RWPE2 (cell line): Measurements from ENCODE around the gene ZC3HAV1L.

Experiments
- ATAC-seq: fragments of 200-7000 bp; cut with Tn5 transposase; 3 replicates; pipeline ENCODE4 v1.9.1; 2021; ENCODE audit warnings: low read depth
- DNase-seq: peaks from one replicate; pipeline ENCODE4 v3.0.0-alpha.2; 2020; ENCODE audit warnings: low spot score
- H3K27ac ChIP-seq: fragments of 450-650 bp; 2 replicates; pipeline ENCODE4 v1.5.1; 2017; ENCODE audit warnings: mild to moderate bottlenecking; ENCODE audit not compliant: poor library complexity, severe bottlenecking
- H3K27me3 ChIP-seq: fragments of 250-450 bp; sonication (Bioruptor Pico); 2 replicates; pipeline ENCODE4 v1.5.1; 2021; ENCODE audit warnings: mild to moderate bottlenecking, moderate library complexity; ENCODE audit not compliant: insufficient read depth, poor library complexity, severe bottlenecking
- H3K36me3 ChIP-seq: fragments of 250-450 bp; sonication (Bioruptor Pico); 2 replicates; pipeline ENCODE4 v1.5.1; 2020; ENCODE audit warnings: low read depth, mild to moderate bottlenecking, moderate library complexity
- H3K4me1 ChIP-seq: fragments of 250-450 bp; sonication (Bioruptor Pico); 2 replicates; pipeline ENCODE4 v1.5.1; 2021; ENCODE audit warnings: mild to moderate bottlenecking, moderate library complexity; ENCODE audit not compliant: insufficient read depth, poor library complexity, severe bottlenecking
- H3K4me3 ChIP-seq: fragments of 250-450 bp; sonication (Bioruptor Pico); 2 replicates; pipeline ENCODE4 v1.5.1; 2021; ENCODE audit warnings: mild to moderate bottlenecking, moderate library complexity; ENCODE audit not compliant: severe bottlenecking
- H3K9me3 ChIP-seq: fragments of 250-450 bp; sonication (Bioruptor Pico); 2 replicates; pipeline ENCODE4 v1.5.1; 2021; ENCODE audit warnings: mild to moderate bottlenecking, moderate library complexity; ENCODE audit not compliant: severe bottlenecking
- TF ChIP-seq, protein P1 (sequence below): fragments of 450-650 bp; IDR thresholded peaks from one replicate; pipeline ENCODE4 v1.5.1; 2017; ENCODE audit warnings: mild to moderate bottlenecking, moderate library complexity; ENCODE audit not compliant: poor library complexity, severe bottlenecking

The ZC3HAV1L gene

DNA sequence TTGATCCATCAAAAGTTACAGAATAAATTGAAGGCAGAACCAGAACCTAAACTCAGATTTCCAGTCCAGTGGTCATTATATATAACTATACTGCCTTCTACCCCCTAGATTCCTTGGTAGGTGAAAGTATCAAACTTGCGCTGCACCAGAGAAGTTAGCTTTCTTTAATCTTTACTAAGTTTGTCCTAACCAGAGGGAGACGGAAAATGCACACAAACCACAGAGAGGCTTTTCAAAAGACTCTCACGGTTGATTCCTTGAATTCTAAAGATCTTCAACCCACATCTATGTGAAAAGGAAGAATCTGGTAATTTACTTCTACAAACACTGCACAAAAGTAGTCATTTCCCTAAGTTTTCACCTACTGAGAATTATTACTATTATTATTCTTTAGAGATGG, 36.4 kb downstream of the ZC3HAV1L start:
- ATAC-seq, result no peak

DNA sequence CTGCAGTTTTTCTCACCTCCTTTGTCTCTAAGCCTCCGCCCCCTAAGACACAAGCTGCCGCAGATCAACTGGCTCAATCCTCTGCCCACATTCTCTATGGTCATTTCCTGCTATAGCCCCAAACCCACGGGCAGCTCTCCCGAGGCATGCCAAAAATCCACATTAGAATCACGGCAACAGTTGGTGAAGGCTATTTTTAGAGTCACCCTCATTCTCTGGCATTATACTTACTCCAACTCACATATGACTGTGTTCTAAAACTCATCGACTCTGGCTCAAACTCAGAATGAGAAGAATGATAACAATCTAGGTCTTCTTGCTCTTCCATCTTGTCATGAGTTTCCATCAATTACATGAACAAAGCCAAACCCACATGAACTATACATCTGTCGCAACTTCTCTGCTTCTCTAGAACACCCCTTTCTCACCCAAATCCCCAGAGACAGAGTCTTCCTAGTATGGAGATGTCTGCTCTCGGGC, 43.8 kb downstream of the ZC3HAV1L start:
- H3K4me3 ChIP-seq, result no peak overlapping the region
- TF ChIP-seq, protein P1, sequence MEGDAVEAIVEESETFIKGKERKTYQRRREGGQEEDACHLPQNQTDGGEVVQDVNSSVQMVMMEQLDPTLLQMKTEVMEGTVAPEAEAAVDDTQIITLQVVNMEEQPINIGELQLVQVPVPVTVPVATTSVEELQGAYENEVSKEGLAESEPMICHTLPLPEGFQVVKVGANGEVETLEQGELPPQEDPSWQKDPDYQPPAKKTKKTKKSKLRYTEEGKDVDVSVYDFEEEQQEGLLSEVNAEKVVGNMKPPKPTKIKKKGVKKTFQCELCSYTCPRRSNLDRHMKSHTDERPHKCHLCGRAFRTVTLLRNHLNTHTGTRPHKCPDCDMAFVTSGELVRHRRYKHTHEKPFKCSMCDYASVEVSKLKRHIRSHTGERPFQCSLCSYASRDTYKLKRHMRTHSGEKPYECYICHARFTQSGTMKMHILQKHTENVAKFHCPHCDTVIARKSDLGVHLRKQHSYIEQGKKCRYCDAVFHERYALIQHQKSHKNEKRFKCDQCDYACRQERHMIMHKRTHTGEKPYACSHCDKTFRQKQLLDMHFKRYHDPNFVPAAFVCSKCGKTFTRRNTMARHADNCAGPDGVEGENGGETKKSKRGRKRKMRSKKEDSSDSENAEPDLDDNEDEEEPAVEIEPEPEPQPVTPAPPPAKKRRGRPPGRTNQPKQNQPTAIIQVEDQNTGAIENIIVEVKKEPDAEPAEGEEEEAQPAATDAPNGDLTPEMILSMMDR, result no peak
- DNase-seq, result no peak
- no peak for ATAC-seq
- no peaks in the 10 kb centered on the region for H3K27me3 ChIP-seq
- H3K4me1 ChIP-seq, result no peaks in the 10 kb centered on the region
- H3K36me3 ChIP-seq, result no peaks in the 10 kb centered on the region
- no peak overlapping the region for H3K27ac ChIP-seq
- H3K9me3 ChIP-seq, result no peaks in the 10 kb centered on the region

More for the DNA sequence above, 36.4 kb downstream of the ZC3HAV1L start:
- DNase-seq, result no peak
- no peaks in the 10 kb centered on the region for H3K4me1 ChIP-seq
- H3K27ac ChIP-seq, result no peak overlapping the region
- peaks cover 3% of the 10 kb centered on the region for H3K27me3 ChIP-seq
- H3K4me3 ChIP-seq, result no peak overlapping the region
- H3K9me3 ChIP-seq, result no peaks in the 10 kb centered on the region
- H3K36me3 ChIP-seq, result no peaks in the 10 kb centered on the region
- TF ChIP-seq, protein P1, result no peak

DNA sequence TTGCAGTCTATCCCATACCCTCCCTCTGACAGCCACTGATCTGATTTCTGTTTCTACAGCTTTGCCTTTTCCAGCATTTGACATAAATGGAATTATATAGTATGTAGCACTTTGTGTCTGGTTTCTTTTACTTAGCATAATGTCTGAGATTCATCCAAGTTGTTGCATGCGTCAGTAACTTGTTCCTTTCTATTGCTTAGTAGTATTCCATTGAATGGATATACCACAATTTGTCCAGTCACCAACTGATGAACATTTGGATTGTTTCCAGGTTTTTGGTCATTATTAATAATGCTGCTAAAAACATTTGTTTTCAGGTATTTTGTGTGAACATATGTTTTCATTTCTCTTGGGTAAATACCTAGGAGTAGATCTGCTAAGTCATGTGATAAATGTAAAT, 48.2 kb downstream of the ZC3HAV1L start:
- Histone ChIP-seq H3K4me3 (no peak overlapping the region), H3K4me1 (no peaks in the 10 kb centered on the region), H3K9me3 (no peaks in the 10 kb centered on the region), H3K27ac (no peak overlapping the region), H3K36me3 (no peaks in the 10 kb centered on the region), H3K27me3 (no peaks in the 10 kb centered on the region)
- DNase-seq (no peak), ATAC-seq (no peak)
- TF ChIP-seq, protein P1, result no peak

DNA sequence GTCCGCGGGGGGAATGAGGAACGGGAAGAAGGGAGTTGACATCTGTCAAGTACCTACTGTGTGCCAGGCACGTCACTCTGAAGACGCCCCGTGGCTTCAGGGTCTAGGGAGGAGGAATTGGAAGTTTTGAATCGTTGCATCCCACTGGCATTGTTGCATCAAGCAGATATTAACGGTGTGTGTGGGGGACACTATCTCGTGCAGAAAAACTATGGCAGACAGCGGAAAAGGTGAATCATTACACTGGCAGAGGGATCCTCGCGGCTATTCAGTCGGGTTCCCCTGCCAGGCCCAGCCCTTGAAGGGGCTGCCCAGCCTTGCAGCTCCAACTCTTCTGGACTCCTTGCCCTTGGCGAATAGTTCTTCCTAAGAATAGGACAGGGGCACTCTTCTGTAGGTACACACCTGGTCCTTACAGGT, 53.6 kb downstream of the ZC3HAV1L start:
- DNase-seq, result no peak
- no peaks in the 10 kb centered on the region for H3K36me3 ChIP-seq
- no peak overlapping the region for H3K4me3 ChIP-seq
- H3K27ac ChIP-seq, result no peak overlapping the region
- ATAC-seq, result no peak
- H3K9me3 ChIP-seq, result no peaks in the 10 kb centered on the region
- no peaks in the 10 kb centered on the region for H3K27me3 ChIP-seq
- TF ChIP-seq, protein P1, result no peak
- H3K4me1 ChIP-seq, result no peaks in the 10 kb centered on the region

DNA sequence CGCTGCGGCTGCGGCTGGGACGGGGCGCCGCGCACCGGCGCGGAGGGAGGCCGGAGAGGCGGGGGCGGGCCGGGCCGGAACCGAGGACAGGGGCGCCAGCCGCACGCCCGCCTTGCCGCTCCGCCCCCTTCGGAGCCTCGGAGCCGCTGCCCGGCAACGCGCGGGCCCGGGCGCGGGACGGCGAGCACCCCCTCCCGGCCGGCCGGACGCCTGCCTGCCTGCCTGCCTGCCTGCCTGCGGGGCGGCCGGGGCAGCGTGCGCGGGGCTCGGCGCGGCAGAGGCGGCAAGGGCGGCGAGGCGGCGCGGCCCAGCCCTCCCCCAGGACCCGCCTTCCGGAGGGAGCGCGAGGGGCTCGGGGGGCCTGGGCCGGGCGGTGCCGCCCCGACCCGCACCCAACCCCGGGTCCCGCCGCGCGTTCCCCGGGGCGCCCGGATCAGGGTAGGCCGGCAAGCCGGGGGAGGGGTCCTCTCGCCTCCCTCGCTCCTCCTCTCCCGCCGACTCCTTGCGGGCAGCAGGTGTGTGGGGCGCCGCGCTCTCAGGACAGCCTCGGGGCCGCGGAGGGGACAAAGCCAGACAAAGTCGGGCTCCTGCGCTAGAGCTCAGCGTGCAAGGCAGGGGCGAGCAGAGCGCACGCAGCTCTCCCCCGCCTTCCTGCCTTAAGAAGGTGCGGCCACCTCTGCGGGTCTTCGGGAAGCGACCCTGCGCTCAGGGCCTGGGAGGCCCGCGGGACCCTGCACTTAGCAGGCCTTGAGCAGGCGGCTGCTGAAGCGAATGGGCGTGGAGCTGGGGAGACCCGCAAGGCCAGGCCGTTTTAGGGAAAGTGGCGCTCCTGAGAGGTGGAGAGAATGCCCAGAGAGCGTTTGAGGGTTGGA, 54.3 kb downstream of the ZC3HAV1L start, which contains the start of gene KIAA1549:
Gene KIAA1549 (minus strand): TSS at position 58 of the 872 bp plus-strand sequence. CDS start 120 bp downstream, outside the sequence.
- TF ChIP-seq, protein P1, result peak; percentile 76
- no peaks in the 10 kb centered on the region for H3K9me3 ChIP-seq
- ATAC-seq, result peak; percentile 75
- H3K27ac ChIP-seq, result no peak within 1 kb of the TSS
- DNase-seq, result no peak
- no peaks in the 10 kb centered on the region for H3K27me3 ChIP-seq
- peak within 1 kb of the TSS; percentile 89 for H3K4me3 ChIP-seq
- H3K4me1 ChIP-seq, result no peaks in the 10 kb centered on the region
- no peaks in the 10 kb centered on the region for H3K36me3 ChIP-seq
